Esophagus squamous epithelium (tissue), 5 donors: ENCODE results near the gene GPR137. TPM values are rescaled to one million over a fixed set of nuclear protein-coding genes. Genes with fewer than 3 reads are reported as not detected.
A peak's percentile ranks its signal among the peaks of the same experiment; 100 is the strongest.

Source experiments
- DNase-seq: peaks from one replicate; lab custom pipeline; 2025; lab: John Stamatoyannopoulos, UW
- H3K27ac ChIP-seq, 4 donors: fragments of 200-600 bp; sonication (generic); one replicate each; pipeline ENCODE4 v1.5.1; 2016 to 2019; ENCODE audit warnings: mild to moderate bottlenecking in 1 of 4
- H3K27me3 ChIP-seq, 4 donors: fragments of 200-600 bp; sonication (generic); 1 replicate in 3 of 4; 2 replicates in 1 of 4; pipeline versions ENCODE4 v1.5.1 to v1.6.0; 2017 to 2021; ENCODE audit warnings: antibody characterized with exemption in 1 of 4
- H3K36me3 ChIP-seq, 3 donors: fragments of 200-600 bp; sonication (generic); one replicate each; pipeline ENCODE4 v1.5.1; 2016 to 2019
- H3K4me1 ChIP-seq, 3 donors: fragments of 200-600 bp; sonication (generic); one replicate each; pipeline ENCODE4 v1.5.1; 2017 to 2019
- H3K4me3 ChIP-seq, 4 donors: fragments of 200-600 bp; sonication (generic); 1 replicate in 3 of 4; 2 replicates in 1 of 4; pipeline ENCODE4 v1.5.1; 2016 to 2019; ENCODE audit warnings: mild to moderate bottlenecking in 2 of 4, moderate library complexity in 1 of 4
- H3K9me3 ChIP-seq, 3 donors: fragments of 200-600 bp; sonication (generic); one replicate each; pipeline ENCODE4 v1.5.1; 2016 to 2019
- CTCF ChIP-seq, 6 experiments: fragments of 450-650 bp in 4 of 6; fragments of 200-600 bp in 2 of 6; sonication (generic) in 2 of 6; IDR thresholded peaks; one replicate each; pipeline ENCODE4 v1.5.1; 2016 to 2019; ENCODE audit warnings: antibody characterized with exemption in 6 of 6, mild to moderate bottlenecking in 4 of 6, moderate library complexity in 4 of 6
- POLR2A ChIP-seq, 4 donors: fragments of 450-650 bp; IDR thresholded peaks; one replicate each; pipeline ENCODE4 v1.6.1; 2017; ENCODE audit warnings: antibody characterized with exemption in 4 of 4, mild to moderate bottlenecking in 4 of 4, moderate library complexity in 3 of 4
- WGBS, 2 donors: methylation state at CpG; one replicate each; pipeline ENCODE4 v1.1.5; 2018; 5-methylcytosine and 5-hydroxymethylcytosine counted together
- intact Hi-C: fragments of 100-400 bp; cut with DNase I; formaldehyde crosslinking; loops from one replicate; pipeline ENCODE4 v1.15.0; 2022
- total RNA-seq, 4 donors: library from RNA; depleted of rRNA; stranded (reverse); fragments of >200 nt; gene quantifications; one replicate each; pipeline ENCODE4 v1.1.0, GENCODE V29; 2016
- donor health status: DM: yes; HTN: yes; CAD: no.

Gene GPR137
- total RNA-seq, 4 donors from 2014 or later, result 17.5 to 19.9 (median 19.2) TPM

DNA sequence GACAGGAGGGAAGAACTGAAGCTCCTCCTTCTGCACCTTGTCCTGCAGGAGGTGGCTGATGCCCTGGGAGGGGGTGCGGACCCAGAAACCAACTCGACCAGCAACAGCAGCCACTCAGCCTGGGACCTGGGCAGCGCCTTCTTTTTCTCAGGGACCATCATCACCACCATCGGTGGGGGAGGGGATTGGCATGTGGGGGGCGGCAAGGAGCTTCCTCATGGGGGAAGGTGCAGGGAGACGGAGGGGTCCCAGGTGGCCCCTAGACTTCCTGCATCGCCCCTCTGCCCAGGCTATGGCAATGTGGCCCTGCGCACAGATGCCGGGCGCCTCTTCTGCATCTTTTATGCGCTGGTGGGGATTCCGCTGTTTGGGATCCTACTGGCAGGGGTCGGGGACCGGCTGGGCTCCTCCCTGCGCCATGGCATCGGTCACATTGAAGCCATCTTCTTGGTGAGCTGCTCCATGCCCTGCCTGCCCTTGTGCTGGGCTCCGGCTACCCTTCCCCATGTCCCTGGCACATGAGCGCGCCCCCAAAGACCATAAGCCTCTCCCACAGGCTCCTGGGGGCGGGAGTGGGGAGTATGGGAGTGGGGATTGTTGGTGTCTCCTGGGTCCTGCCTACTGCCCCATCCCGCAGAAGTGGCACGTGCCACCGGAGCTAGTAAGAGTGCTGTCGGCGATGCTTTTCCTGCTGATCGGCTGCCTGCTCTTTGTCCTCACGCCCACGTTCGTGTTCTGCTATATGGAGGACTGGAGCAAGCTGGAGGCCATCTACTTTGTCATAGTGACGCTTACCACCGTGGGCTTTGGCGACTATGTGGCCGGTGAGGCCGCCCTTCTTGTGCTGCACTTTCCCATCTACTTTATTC is 11.4 kb downstream of the GPR137 start:
- H3K4me1 ChIP-seq, result peaks cover 25 to 55% (median 28%) of the 10 kb centered on the region in 3 donors
- no peaks in the 10 kb centered on the region for H3K9me3 ChIP-seq
- no peak overlapping the region for H3K4me3 ChIP-seq
- H3K27ac ChIP-seq, result no peak overlapping the region
- no peak for DNase-seq
- intact Hi-C loops, result no loop called here
- H3K27me3 ChIP-seq, result peaks cover 11 to 100% (median 26%) of the 10 kb centered on the region in 4 donors
- TF ChIP-seq POLR2A (IDR thresholded peaks at IDR 0.05) (no peak), CTCF (IDR thresholded peaks at IDR 0.05) (no peak)
- no peaks in the 10 kb centered on the region for H3K36me3 ChIP-seq
- 30 to 38% methylated on average over 5 to 17 of the region's 34 CpGs for WGBS, 2 donors

- H3K36me3 ChIP-seq, result no peaks in the 10 kb centered on the region
- 54 to 67% methylated on average over 5 to 8 of the region's 18 CpGs for WGBS, 2 donors
- no peaks in the 10 kb centered on the region for H3K9me3 ChIP-seq
- no peak for TF ChIP-seq POLR2A (IDR thresholded peaks at IDR 0.05)
- no peak for TF ChIP-seq CTCF (IDR thresholded peaks at IDR 0.05)
- H3K27me3 ChIP-seq, result peaks cover 9 to 100% (median 21%) of the 10 kb centered on the region in 4 donors
- no peak overlapping the region for H3K4me3 ChIP-seq
- no peak overlapping the region for H3K27ac ChIP-seq
- DNase-seq, result no peak
- peaks cover 20 to 48% (median 21%) of the 10 kb centered on the region in 3 donors for H3K4me1 ChIP-seq
- intact Hi-C loops, result no loop called here
Measured at GRCh38 chr11:64297699-64298358, 12.2 kb downstream of the GPR137 start.

DNA sequence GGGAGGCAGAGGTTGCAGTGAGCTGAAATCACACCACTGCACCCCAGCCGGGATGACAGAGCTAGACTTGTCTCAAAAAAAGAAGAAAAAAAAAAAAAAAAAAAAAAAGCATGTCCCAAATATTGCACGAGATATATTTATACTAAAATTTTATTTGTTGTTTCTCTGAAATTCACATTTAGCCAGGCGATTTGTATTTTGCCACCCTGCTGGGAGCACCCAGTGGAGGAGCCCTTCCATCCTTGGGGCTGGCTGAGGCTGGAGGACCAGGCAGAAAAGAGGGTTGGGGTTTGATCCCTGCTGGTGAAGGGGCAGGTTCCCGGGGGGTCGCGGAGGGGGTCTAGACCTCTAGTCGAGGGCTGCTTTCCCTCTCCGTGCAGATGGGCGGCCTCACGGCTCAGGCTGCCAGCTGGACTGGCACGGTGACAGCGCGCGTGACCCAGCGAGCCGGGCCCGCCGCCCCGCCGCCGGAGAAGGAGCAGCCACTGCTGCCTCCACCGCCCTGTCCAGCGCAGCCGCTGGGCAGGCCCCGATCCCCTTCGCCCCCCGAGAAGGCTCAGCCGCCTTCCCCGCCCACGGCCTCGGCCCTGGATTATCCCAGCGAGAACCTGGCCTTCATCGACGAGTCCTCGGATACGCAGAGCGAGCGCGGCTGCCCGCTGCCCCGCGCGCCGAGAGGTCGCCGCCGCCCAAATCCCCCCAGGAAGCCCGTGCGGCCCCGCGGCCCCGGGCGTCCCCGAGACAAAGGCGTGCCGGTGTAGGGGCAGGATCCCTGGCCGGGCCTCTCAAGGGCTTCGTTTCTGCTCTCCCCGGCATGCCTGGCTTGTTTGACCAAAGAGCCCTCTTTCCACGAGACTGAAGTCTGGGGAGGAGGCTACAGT is 13.6 kb downstream of the GPR137 start:
- peaks cover 9 to 88% (median 18%) of the 10 kb centered on the region in 4 donors for H3K27me3 ChIP-seq
- intact Hi-C loops, result no loop called here

More for the DNA sequence above, 13.6 kb downstream of the GPR137 start:
- Histone ChIP-seq H3K4me3 (peak overlapping the region; percentile 26 to 67 (median 46)), H3K27ac (peak overlapping the region in 2 of 4 donors; percentile 42 to 64), H3K4me1 (peaks cover 26 to 56% (median 26%) of the 10 kb centered on the region in 3 donors), H3K36me3 (no peaks in the 10 kb centered on the region), H3K9me3 (no peaks in the 10 kb centered on the region)
- 10 to 23% methylated on average over 5 to 12 of the region's 60 CpGs for WGBS, 2 donors
- no peak for TF ChIP-seq CTCF (IDR thresholded peaks at IDR 0.05)
- no peak for TF ChIP-seq POLR2A (IDR thresholded peaks at IDR 0.05)
- no peak for DNase-seq
